Kidney epithelial cell (primary cell): ENCODE measurements around the gene ARHGAP24. TPM values are rescaled to one million over a fixed set of nuclear protein-coding genes. Genes with fewer than 3 reads are reported as not detected.

Experiments
- DNase-seq: peaks from one replicate; pipeline ENCODE4 v3.0.0-alpha.2; 2010; ENCODE audit warnings: low read depth
- H3K27me3 ChIP-seq: 2 replicates; pipeline ENCODE4 v1.6.0; 2011; ENCODE audit warnings: low read length; ENCODE audit not compliant: control insufficient read depth, insufficient read depth
- H3K36me3 ChIP-seq: 2 replicates; pipeline ENCODE4 v1.5.1; 2011; ENCODE audit warnings: low read length; ENCODE audit not compliant: control insufficient read depth, insufficient read depth
- H3K4me3 ChIP-seq: 2 replicates; pipeline ENCODE4 v1.5.1; 2011; ENCODE audit warnings: low read depth, mild to moderate bottlenecking, control low read depth, low read length
- total RNA-seq: library from RNA; depleted of rRNA; stranded (reverse); fragments of >200 nt; gene quantifications from 2 replicates; pipeline ENCODE4 v1.2.3, GENCODE V29; 2015
- TF ChIP-seq, protein P1 (sequence below): IDR thresholded peaks from 2 replicates; pipeline ENCODE4 v1.5.1; 2011; ENCODE audit warnings: mild to moderate bottlenecking, moderate library complexity, low read length, control low read depth, inconsistent platforms; ENCODE audit not compliant: insufficient read depth, poor library complexity, severe bottlenecking

Gene ARHGAP24
- total RNA-seq, 1 donor from 2014 or later, result 9.6 TPM

GRCh38 chr4:85784348-85784747, 309.4 kb downstream of the ARHGAP24 start:
- H3K36me3 ChIP-seq, result no peaks in the 10 kb centered on the region
- H3K27me3 ChIP-seq, result no peaks in the 10 kb centered on the region
- no peak for DNase-seq
- TF ChIP-seq, protein P1, sequence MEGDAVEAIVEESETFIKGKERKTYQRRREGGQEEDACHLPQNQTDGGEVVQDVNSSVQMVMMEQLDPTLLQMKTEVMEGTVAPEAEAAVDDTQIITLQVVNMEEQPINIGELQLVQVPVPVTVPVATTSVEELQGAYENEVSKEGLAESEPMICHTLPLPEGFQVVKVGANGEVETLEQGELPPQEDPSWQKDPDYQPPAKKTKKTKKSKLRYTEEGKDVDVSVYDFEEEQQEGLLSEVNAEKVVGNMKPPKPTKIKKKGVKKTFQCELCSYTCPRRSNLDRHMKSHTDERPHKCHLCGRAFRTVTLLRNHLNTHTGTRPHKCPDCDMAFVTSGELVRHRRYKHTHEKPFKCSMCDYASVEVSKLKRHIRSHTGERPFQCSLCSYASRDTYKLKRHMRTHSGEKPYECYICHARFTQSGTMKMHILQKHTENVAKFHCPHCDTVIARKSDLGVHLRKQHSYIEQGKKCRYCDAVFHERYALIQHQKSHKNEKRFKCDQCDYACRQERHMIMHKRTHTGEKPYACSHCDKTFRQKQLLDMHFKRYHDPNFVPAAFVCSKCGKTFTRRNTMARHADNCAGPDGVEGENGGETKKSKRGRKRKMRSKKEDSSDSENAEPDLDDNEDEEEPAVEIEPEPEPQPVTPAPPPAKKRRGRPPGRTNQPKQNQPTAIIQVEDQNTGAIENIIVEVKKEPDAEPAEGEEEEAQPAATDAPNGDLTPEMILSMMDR, result no peak
- H3K4me3 ChIP-seq, result no peak overlapping the region

- Histone ChIP-seq H3K27me3 (no peaks in the 10 kb centered on the region), H3K4me3 (no peak overlapping the region), H3K36me3 (no peaks in the 10 kb centered on the region)
- DNase-seq, result no peak
- TF ChIP-seq, protein P1, result no peak
These were observed 310.0 kb downstream of the ARHGAP24 start for GRCh38 chr4:85784947-85785346.

GRCh38 chr4:85787133-85787532, 312.2 kb downstream of the ARHGAP24 start:
- Histone ChIP-seq H3K4me3 (no peak overlapping the region), H3K36me3 (no peaks in the 10 kb centered on the region), H3K27me3 (no peaks in the 10 kb centered on the region)
- no peak for DNase-seq
- TF ChIP-seq, protein P1, result no peak

DNA sequence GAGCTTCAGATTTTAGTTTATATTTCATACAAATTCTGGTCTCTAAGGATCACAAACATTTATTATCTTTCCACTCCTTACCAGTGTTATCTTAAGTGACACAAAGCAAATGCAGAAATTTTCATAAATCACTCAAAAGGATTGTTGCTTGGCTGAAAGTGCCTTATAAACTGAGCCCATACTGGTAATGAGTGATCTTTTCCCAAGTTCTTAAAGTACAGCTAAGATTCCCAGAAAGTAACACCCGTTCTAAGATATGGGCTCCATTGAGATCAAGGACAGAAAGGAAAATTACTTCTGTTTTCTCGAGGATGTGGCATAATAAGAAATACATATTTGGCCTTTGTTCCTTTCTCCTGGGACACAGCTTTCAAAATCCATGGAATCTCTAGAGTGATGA, 313.7 kb downstream of the ARHGAP24 start:
- H3K36me3 ChIP-seq, result no peaks in the 10 kb centered on the region
- DNase-seq, result no peak
- H3K4me3 ChIP-seq, result no peak overlapping the region
- TF ChIP-seq, protein P1, result no peak
- H3K27me3 ChIP-seq, result no peaks in the 10 kb centered on the region

- H3K4me3 ChIP-seq, result no peak overlapping the region
- TF ChIP-seq, protein P1, result no peak
- no peak for DNase-seq
- H3K36me3 ChIP-seq, result no peaks in the 10 kb centered on the region
- no peaks in the 10 kb centered on the region for H3K27me3 ChIP-seq
These were observed 314.3 kb downstream of the ARHGAP24 start for GRCh38 chr4:85789241-85789640.

- no peak for DNase-seq
- TF ChIP-seq, protein P1, result no peak
- Histone ChIP-seq H3K4me3 (no peak overlapping the region), H3K27me3 (no peaks in the 10 kb centered on the region), H3K36me3 (no peaks in the 10 kb centered on the region)
These were observed 315.6 kb downstream of the ARHGAP24 start for GRCh38 chr4:85790582-85790981.
